CD4-positive, alpha-beta T cell (primary cell): ENCODE results near the gene PPBP. TPM values are rescaled to one million over a fixed set of nuclear protein-coding genes. Genes with fewer than 3 reads are reported as not detected.

Experiments used
- ATAC-seq: fragments of 200-7000 bp; cut with Tn5 transposase; one replicate; pipeline ENCODE4 v1.10.0; 2022; ENCODE audit warnings: mild to moderate bottlenecking; ENCODE audit not compliant: poor library complexity
- CTCF ChIA-PET: fragments of 350-600 bp; sonication (Branson Sonifier 250); formaldehyde crosslinking; loops from one replicate; lab custom pipeline; 2021; ENCODE audit warnings: antibody characterized with exemption, inconsistent platforms; lab: Charles Lee
- POLR2A ChIA-PET: fragments of 350-600 bp; sonication (Branson Sonifier 250); formaldehyde crosslinking; loops from one replicate; lab custom pipeline; 2021; ENCODE audit warnings: antibody characterized with exemption, inconsistent platforms; lab: Charles Lee
- DNase-seq, 14 experiments: peaks; one replicate each; pipeline ENCODE4 v3.0.0-alpha.2; 2013 to 2020; ENCODE audit warnings: mixed read lengths in 2 of 14
- H3K27ac ChIP-seq, 2 donors: one replicate each; pipeline versions ENCODE4 v1.5.1 to v1.7.0; 2013; ENCODE audit warnings: low read length in 2 of 2, low read depth in 1 of 2, mild to moderate bottlenecking in 1 of 2
- H3K27me3 ChIP-seq, 2 experiments: 1 replicate in 1 of 2; 2 replicates in 1 of 2; pipeline versions ENCODE4 v1.6.1 to v1.7.0; 2013; ENCODE audit warnings: low read length in 2 of 2, control low read depth in 1 of 2, mild to moderate bottlenecking in 1 of 2, moderate library complexity in 1 of 2; ENCODE audit not compliant: insufficient read depth in 2 of 2, control insufficient read depth in 1 of 2
- H3K36me3 ChIP-seq: one replicate; pipeline ENCODE4 v1.6.1; 2013; ENCODE audit warnings: low read length, control low read depth; ENCODE audit not compliant: insufficient read depth
- H3K4me1 ChIP-seq: one replicate; pipeline ENCODE4 v1.6.1; 2013; ENCODE audit warnings: low read length, control low read depth; ENCODE audit not compliant: insufficient read depth
- H3K4me3 ChIP-seq: one replicate; pipeline ENCODE4 v1.5.1; 2013; ENCODE audit warnings: mild to moderate bottlenecking, low read length, moderate library complexity
- H3K9me3 ChIP-seq, 2 experiments: 1 replicate in 1 of 2; 2 replicates in 1 of 2; pipeline versions ENCODE4 v1.6.1 to v1.7.0; 2013; ENCODE audit warnings: low read length in 2 of 2, mild to moderate bottlenecking in 2 of 2, control low read depth in 1 of 2, moderate library complexity in 1 of 2; ENCODE audit not compliant: control insufficient read depth in 1 of 2, insufficient read depth in 1 of 2
- H3K27ac Mint-ChIP-seq: one replicate; pipeline ENCODE4 v1.8.0; 2020; ENCODE audit warnings: mixed read lengths
- H3K27me3 Mint-ChIP-seq: one replicate; pipeline ENCODE4 v1.8.0; 2021; ENCODE audit warnings: mixed read lengths
- H3K36me3 Mint-ChIP-seq: one replicate; pipeline ENCODE4 v1.8.0; 2021; ENCODE audit warnings: low read depth, mixed read lengths
- H3K4me1 Mint-ChIP-seq: one replicate; pipeline ENCODE4 v1.8.0; 2021; ENCODE audit warnings: low read depth, mixed read lengths
- H3K4me3 Mint-ChIP-seq: one replicate; pipeline ENCODE4 v1.8.0; 2020; ENCODE audit warnings: mild to moderate bottlenecking, mixed read lengths
- H3K9me3 Mint-ChIP-seq: one replicate; pipeline ENCODE4 v1.8.0; 2020; ENCODE audit warnings: mixed read lengths
- CTCF ChIP-seq: fragments of 200-600 bp; IDR thresholded peaks from one replicate; pipeline ENCODE4 v1.8.0; 2022; ENCODE audit warnings: antibody characterized with exemption, mild to moderate bottlenecking
- intact Hi-C, 2 experiments: fragments of 100-400 bp; cut with DNase I in 1 of 2; cut with micrococcal nuclease in 1 of 2; formaldehyde crosslinking; loops; one replicate each; pipeline versions ENCODE4 v1.15.1 to v1.9.0; 2023 to 2025; cut with DNase I, micrococcal nuclease
- total RNA-seq, 174 experiments: library from RNA in 2 of 174; stranded (reverse) in 2 of 174; gene quantifications; one replicate each; pipeline ENCODE4 v1.2.3 and lab custom pipeline; 2021 to 2026

PPBP gene
- total RNA-seq, 2 experiments from 2014 or later = 0.52 to 0.95 TPM

GRCh38 chr4:73943555-73943954 lies 44.4 kb downstream of the PPBP start:
- no peak for ATAC-seq
- DNase-seq = no peak
- no peak overlapping the region for H3K4me3 Mint-ChIP-seq
- peaks cover 62% of the 10 kb centered on the region for H3K27me3 Mint-ChIP-seq
- H3K4me1 Mint-ChIP-seq = no peaks in the 10 kb centered on the region
- no peaks in the 10 kb centered on the region for H3K4me1 ChIP-seq
- CTCF ChIA-PET = no interaction called here
- intact Hi-C loops = no loop called here
- H3K27ac ChIP-seq = no peak overlapping the region
- H3K9me3 ChIP-seq = no peaks in the 10 kb centered on the region
- peaks cover 9 to 17% of the 10 kb centered on the region in 2 experiments for H3K27me3 ChIP-seq
- POLR2A ChIA-PET = no interaction called here
- H3K9me3 Mint-ChIP-seq = no peaks in the 10 kb centered on the region
- no peak for TF ChIP-seq CTCF
- H3K4me3 ChIP-seq = no peak overlapping the region
- H3K36me3 ChIP-seq = no peaks in the 10 kb centered on the region
- no peaks in the 10 kb centered on the region for H3K36me3 Mint-ChIP-seq
- no peak overlapping the region for H3K27ac Mint-ChIP-seq

- H3K4me1 Mint-ChIP-seq = no peaks in the 10 kb centered on the region
- Histone ChIP-seq H3K27ac (no peak overlapping the region), H3K9me3 (no peaks in the 10 kb centered on the region), H3K36me3 (no peaks in the 10 kb centered on the region), H3K27me3 (no peaks in the 10 kb centered on the region), H3K4me1 (no peaks in the 10 kb centered on the region), H3K4me3 (no peak overlapping the region)
- ChIA-PET CTCF (no interaction called here), POLR2A (no interaction called here)
- H3K9me3 Mint-ChIP-seq = no peaks in the 10 kb centered on the region
- no peaks in the 10 kb centered on the region for H3K36me3 Mint-ChIP-seq
- no peak for TF ChIP-seq CTCF
- ATAC-seq (no peak), DNase-seq (no peak)
- H3K4me3 Mint-ChIP-seq = no peak overlapping the region
- no peak overlapping the region for H3K27ac Mint-ChIP-seq
- H3K27me3 Mint-ChIP-seq = peaks cover 13% of the 10 kb centered on the region
- intact Hi-C loops = no loop called here
Measured at GRCh38 chr4:73936969-73937368, 51.0 kb downstream of the PPBP start.

Other genes with a start within 250 kb of the PPBP start
- gene CXCL8, start 247.6 kb downstream of the PPBP start, total RNA-seq = 10 to 100 TPM in 1 of 2 experiments, 1 to 10 TPM in 1; 9.9 to 11.4 TPM
- gene CXCL6, start 151.5 kb downstream of the PPBP start, total RNA-seq = not detected
- gene PF4V1, start 134.9 kb downstream of the PPBP start, total RNA-seq = not detected
- gene CXCL1, start 118.8 kb downstream of the PPBP start, total RNA-seq = not detected
- gene PF4, start 6.2 kb downstream of the PPBP start, total RNA-seq = not detected
- gene CXCL5, start 10.5 kb upstream of the PPBP start, total RNA-seq = not detected
- under 1 TPM; 0.30 to 0.61 TPM for gene CXCL3, start 50.5 kb upstream of the PPBP start, total RNA-seq
- 1 to 10 TPM; 3.4 to 3.8 TPM for gene CXCL2, start 111.0 kb upstream of the PPBP start, total RNA-seq
- 10 to 100 TPM; 13.7 to 14.4 TPM for gene MTHFD2L, start 169.9 kb upstream of the PPBP start, total RNA-seq